Liver (tissue), 9 donors: ENCODE results near the gene DEAF1. TPM values are rescaled to one million over a fixed set of nuclear protein-coding genes. Genes with fewer than 3 reads are reported as not detected.

Experiments used
- DNase-seq: peaks from one replicate; pipeline ENCODE4 v3.0.0-alpha.2; 2017; ENCODE audit warnings: low spot score
- H3K27ac ChIP-seq, 2 donors: one replicate each; pipeline ENCODE4 v1.7.0; 2013; ENCODE audit warnings: inconsistent platforms in 2 of 2, low read length in 2 of 2, control low read depth in 1 of 2, low read depth in 1 of 2, mild to moderate bottlenecking in 1 of 2
- H3K27me3 ChIP-seq, 4 donors: one replicate each; pipeline versions ENCODE4 v1.6.1 to v1.7.0; 2013; ENCODE audit warnings: low read length in 3 of 4, inconsistent platforms in 1 of 4, mild to moderate bottlenecking in 1 of 4, moderate library complexity in 1 of 4; ENCODE audit not compliant: control insufficient read depth in 4 of 4, insufficient read depth in 4 of 4
- H3K36me3 ChIP-seq, 4 donors: one replicate each; pipeline versions ENCODE4 v1.6.1 to v1.7.0; 2013; ENCODE audit warnings: low read length in 3 of 4, mild to moderate bottlenecking in 3 of 4, low read depth in 1 of 4, moderate library complexity in 1 of 4; ENCODE audit not compliant: control insufficient read depth in 4 of 4, insufficient read depth in 3 of 4
- H3K4me1 ChIP-seq, 4 donors: one replicate each; pipeline versions ENCODE4 v1.6.1 to v1.7.0; 2013; ENCODE audit warnings: low read length in 3 of 4, mild to moderate bottlenecking in 3 of 4, moderate library complexity in 1 of 4; ENCODE audit not compliant: control insufficient read depth in 4 of 4, insufficient read depth in 4 of 4
- H3K4me3 ChIP-seq, 3 donors: one replicate each; pipeline versions ENCODE4 v1.6.1 to v1.7.0; 2013; ENCODE audit warnings: low read length in 3 of 3, control low read depth in 1 of 3, low read depth in 1 of 3, mild to moderate bottlenecking in 1 of 3
- H3K9ac ChIP-seq, 2 donors: one replicate each; pipeline ENCODE4 v1.7.0; 2013; ENCODE audit warnings: low read length in 2 of 2, mild to moderate bottlenecking in 2 of 2, moderate library complexity in 2 of 2, control low read depth in 1 of 2, low read depth in 1 of 2
- H3K9me3 ChIP-seq, 4 donors: one replicate each; pipeline versions ENCODE4 v1.6.1 to v1.7.0; 2013; ENCODE audit warnings: low read length in 3 of 4; ENCODE audit not compliant: control insufficient read depth in 4 of 4
- CTCF ChIP-seq: fragments of 150-350 bp; IDR thresholded peaks from 2 replicates; pipeline ENCODE4 v1.5.1; 2017; ENCODE audit warnings: improper control_type of control experiment, low read depth, low read length; ENCODE audit not compliant: missing input control
- EGR1 ChIP-seq, 2 donors: IDR thresholded peaks; 2 replicates each; pipeline ENCODE4 v1.6.1; 2016 to 2018; ENCODE audit warnings: antibody characterized with exemption in 2 of 2, low read depth in 2 of 2
- FOXA1 ChIP-seq: IDR thresholded peaks from 2 replicates; pipeline ENCODE4 v1.6.1; 2016; ENCODE audit warnings: antibody characterized with exemption
- FOXA2 ChIP-seq: IDR thresholded peaks from 2 replicates; pipeline ENCODE4 v1.6.1; 2016; ENCODE audit warnings: antibody characterized with exemption
- HNF4A ChIP-seq, 2 donors: conservative IDR thresholded peaks; 2 replicates each; pipeline ENCODE4 v1.6.1; 2016; ENCODE audit warnings: antibody characterized with exemption in 2 of 2, mild to moderate bottlenecking in 2 of 2
- HNF4G ChIP-seq: IDR thresholded peaks from 2 replicates; pipeline ENCODE4 v1.6.1; 2016; ENCODE audit warnings: antibody characterized with exemption
- JUND ChIP-seq, 2 donors: IDR thresholded peaks; 2 replicates each; pipeline ENCODE4 v1.6.1; 2016; ENCODE audit warnings: antibody characterized with exemption in 2 of 2
- MAX ChIP-seq: IDR thresholded peaks from 2 replicates; pipeline ENCODE4 v1.6.1; 2016; ENCODE audit warnings: antibody characterized with exemption
- NR2F2 ChIP-seq: IDR thresholded peaks from 2 replicates; pipeline ENCODE4 v1.6.1; 2016; ENCODE audit warnings: antibody characterized with exemption
- RAD21 ChIP-seq, 2 donors: IDR thresholded peaks; 2 replicates each; pipeline ENCODE4 v1.6.1; 2016; ENCODE audit warnings: antibody characterized with exemption in 2 of 2, mild to moderate bottlenecking in 2 of 2
- RXRA ChIP-seq, 2 donors: IDR thresholded peaks; 2 replicates each; pipeline ENCODE4 v1.6.1; 2017 to 2018; ENCODE audit warnings: antibody characterized with exemption in 2 of 2, mild to moderate bottlenecking in 1 of 2
- TAF1 ChIP-seq: conservative IDR thresholded peaks from 2 replicates; pipeline ENCODE4 v1.6.1; 2016; ENCODE audit warnings: antibody characterized with exemption, mild to moderate bottlenecking
- YY1 ChIP-seq: IDR thresholded peaks from 2 replicates; pipeline ENCODE4 v1.6.1; 2016; ENCODE audit warnings: antibody characterized with exemption, mild to moderate bottlenecking
- WGBS: extraction: QIAGEN DNeasy Blood & Tissue Kit; methylation state at CpG from one replicate; pipeline ENCODE4 v1.1.7; 2013; 5-methylcytosine and 5-hydroxymethylcytosine counted together
- polyA plus RNA-seq, 2 donors: library from polyadenylated mRNA; stranded (reverse) in 1 of 2; unstranded in 1 of 2; fragments of 200-250 nt in 1 of 2; fragments of >200 nt in 1 of 2; fragmentation: Nextera tagmentation in 1 of 2; extraction: Ambion mirVana in 1 of 2; gene quantifications; one replicate each; pipeline versions ENCODE4 v1.2.1 to v1.2.3, GENCODE V29; 2013 to 2015
- total RNA-seq, 2 donors: library from RNA; depleted of rRNA; stranded (reverse); fragments of >200 nt; gene quantifications; one replicate each; pipeline ENCODE4 v1.2.3, GENCODE V29; 2014
- donor health status: healthy.
- donor health status: healthy.
- donor health status: healthy.
- donor health status: healthy.
- donor health status: healthy.

DEAF1 gene
- total and polyA plus RNA-seq, 4 donors: 7.0 to 11.4 (median 10.1) TPM

- TF ChIP-seq CTCF (no peak), RXRA (IDR thresholded peaks at IDR 0.05) (no peak), HNF4A (conservative IDR thresholded peaks at IDR 0.05) (no peak), MAX (no peak), FOXA1 (no peak), HNF4G (no peak), TAF1 (no peak), NR2F2 (no peak), EGR1 (IDR thresholded peaks at IDR 0.05; ENCODE audit: low read depth in 2 of 2) (no peak), RAD21 (IDR thresholded peaks at IDR 0.05) (no peak)
These were observed 57.2 kb downstream of the DEAF1 start (continued) for GRCh38 chr11:637593-638521.

- H3K27me3 ChIP-seq: no peaks in the 10 kb centered on the region
These were observed 57.8 kb downstream of the DEAF1 start for GRCh38 chr11:637333-637592.

GRCh38 chr11:636511-637332 is 58.3 kb downstream of the DEAF1 start, which contains the start of gene DRD4:
TSS of gene DRD4 (plus strand) at chr11:637269. CDS start at chr11:637305, 36 bp downstream.
- DNase-seq: no peak
- H3K9ac ChIP-seq: no peak within 1 kb of the TSS
- TF ChIP-seq RXRA (IDR thresholded peaks at IDR 0.05): no peak
- no peak for TF ChIP-seq RAD21 (IDR thresholded peaks at IDR 0.05)
- no peaks in the 10 kb centered on the region for H3K27me3 ChIP-seq
- no peaks in the 10 kb centered on the region for H3K9me3 ChIP-seq
- no peak within 1 kb of the TSS for H3K27ac ChIP-seq
- H3K4me1 ChIP-seq: peaks cover 3 to 16% (median 7%) of the 10 kb centered on the region in 4 donors
- 24% methylated on average over 100 of the region's 100 CpGs for WGBS
- peaks cover 0 to 2% (median 0%) of the 10 kb centered on the region in 4 donors for H3K36me3 ChIP-seq
- H3K4me3 ChIP-seq: peak within 1 kb of the TSS in 1 of 3 donors; percentile 37

More at GRCh38 chr11:637333-637592, 57.8 kb downstream of the DEAF1 start:
- WGBS: 13% methylated on average over 34 of the region's 34 CpGs
- H3K9me3 ChIP-seq: no peaks in the 10 kb centered on the region
- TF ChIP-seq RAD21 (IDR thresholded peaks at IDR 0.05): no peak
- no peak for TF ChIP-seq HNF4G
- TF ChIP-seq YY1: no peak
- TF ChIP-seq FOXA2: no peak
- TF ChIP-seq JUND (IDR thresholded peaks at IDR 0.05): no peak
- H3K4me1 ChIP-seq: peaks cover 3 to 16% (median 7%) of the 10 kb centered on the region in 4 donors
- H3K27ac ChIP-seq: no peak overlapping the region
- H3K4me3 ChIP-seq: peak overlapping the region in 1 of 3 donors; percentile 37
- peaks cover 0 to 2% (median under 1%) of the 10 kb centered on the region in 4 donors for H3K36me3 ChIP-seq
- H3K9ac ChIP-seq: no peak overlapping the region
- DNase-seq: no peak
